NK-92 (cell line): ENCODE results near the gene BARHL1.

Experiments used
- DNase-seq: peaks from one replicate; lab custom pipeline; 2025; ENCODE audit not compliant: unreplicated experiment; lab: John Stamatoyannopoulos, UW

The BARHL1 gene

GRCh38 chr9:132586830-132587591 lies 4.6 kb downstream of the BARHL1 start:
- no peak for DNase-seq

- DNase-seq, result no peak
Measured at GRCh38 chr9:132587592-132587955, 5.2 kb downstream of the BARHL1 start.

- DNase-seq, result no peak
Measured at GRCh38 chr9:132588098-132588497, 5.7 kb downstream of the BARHL1 start.

GRCh38 chr9:132588501-132589147 lies 6.2 kb downstream of the BARHL1 start:
- no peak for DNase-seq

- DNase-seq, result no peak
Measured at GRCh38 chr9:132589148-132590036, 7.0 kb downstream of the BARHL1 start.

GRCh38 chr9:132590037-132590317 lies 7.6 kb downstream of the BARHL1 start:
- DNase-seq, result no peak

GRCh38 chr9:132590318-132591182 lies 8.1 kb downstream of the BARHL1 start:
- DNase-seq, result no peak

GRCh38 chr9:132591244-132591643 lies 8.8 kb downstream of the BARHL1 start:
- no peak for DNase-seq

GRCh38 chr9:132591751-132592314 lies 9.4 kb downstream of the BARHL1 start:
- DNase-seq, result no peak

GRCh38 chr9:132592451-132592850 lies 10.0 kb downstream of the BARHL1 start:
- no peak for DNase-seq

GRCh38 chr9:132594412-132594811 lies 12.0 kb downstream of the BARHL1 start:
- DNase-seq, result no peak

- no peak for DNase-seq
Measured at GRCh38 chr9:132595319-132595718, 12.9 kb downstream of the BARHL1 start.

- DNase-seq, result no peak
Measured at GRCh38 chr9:132596200-132596599, 13.8 kb downstream of the BARHL1 start.

- DNase-seq, result no peak
Measured at GRCh38 chr9:132597073-132597775, 14.8 kb downstream of the BARHL1 start.

- DNase-seq, result no peak
Measured at GRCh38 chr9:132600326-132600984, 18.0 kb downstream of the BARHL1 start.

GRCh38 chr9:132602207-132602606 lies 19.8 kb downstream of the BARHL1 start:
- DNase-seq, result no peak

GRCh38 chr9:132605387-132605786 lies 23.0 kb downstream of the BARHL1 start:
- no peak for DNase-seq

- no peak for DNase-seq
Measured at GRCh38 chr9:132606066-132606465, 23.7 kb downstream of the BARHL1 start.

GRCh38 chr9:132609184-132609583 lies 26.8 kb downstream of the BARHL1 start:
- no peak for DNase-seq

- DNase-seq, result no peak
Measured at GRCh38 chr9:132609829-132610228, 27.4 kb downstream of the BARHL1 start.
